Hepatocyte (in vitro differentiated cells): ENCODE measurements around the gene TCF7. TPM values are rescaled to one million over a fixed set of nuclear protein-coding genes. Genes with fewer than 3 reads are reported as not detected.
A peak's percentile ranks its signal among the peaks of the same experiment; 100 is the strongest.

Source experiments
- DNase-seq: peaks from one replicate; pipeline ENCODE4 v3.0.0-alpha.2; 2016; ENCODE audit warnings: low spot score
- H2AFZ ChIP-seq: fragments of 200-600 bp; sonication (generic); 2 replicates; pipeline ENCODE4 v1.6.0; 2016; ENCODE audit warnings: antibody characterized with exemption, mild to moderate bottlenecking
- H3K27ac ChIP-seq: fragments of 200-600 bp; sonication (generic); 2 replicates; pipeline ENCODE4 v1.5.1; 2016; ENCODE audit warnings: mild to moderate bottlenecking
- H3K27me3 ChIP-seq: fragments of 200-600 bp; sonication (generic); 2 replicates; pipeline ENCODE4 v1.6.1; 2016
- H3K36me3 ChIP-seq: fragments of 200-600 bp; sonication (generic); replicated peaks from 2 replicates; pipeline ENCODE4 v1.5.1; 2016; ENCODE audit warnings: low read depth; ENCODE audit not compliant: insufficient read depth
- H3K4me1 ChIP-seq: fragments of 200-600 bp; sonication (generic); 2 replicates; pipeline ENCODE4 v1.5.1; 2016; ENCODE audit warnings: mild to moderate bottlenecking, moderate library complexity; ENCODE audit not compliant: insufficient read depth
- H3K4me2 ChIP-seq: fragments of 200-600 bp; sonication (generic); 2 replicates; pipeline ENCODE4 v1.6.0; 2016
- H3K4me3 ChIP-seq: fragments of 200-600 bp; sonication (generic); 2 replicates; pipeline ENCODE4 v1.5.1; 2016; ENCODE audit warnings: mild to moderate bottlenecking
- H3K79me2 ChIP-seq: fragments of 200-600 bp; sonication (generic); 2 replicates; pipeline ENCODE4 v1.6.0; 2017; ENCODE audit warnings: mild to moderate bottlenecking
- H3K9me2 ChIP-seq: fragments of 200-600 bp; sonication (generic); replicated peaks from 2 replicates; pipeline ENCODE4 v1.6.0; 2017; ENCODE audit warnings: mild to moderate bottlenecking; ENCODE audit not compliant: insufficient read depth
- H3K9me3 ChIP-seq: fragments of 200-600 bp; sonication (generic); 2 replicates; pipeline ENCODE4 v1.5.1; 2016; ENCODE audit warnings: low read depth, mild to moderate bottlenecking
- H4K20me1 ChIP-seq: fragments of 200-600 bp; sonication (generic); 2 replicates; pipeline ENCODE4 v1.6.0; 2016; ENCODE audit warnings: mild to moderate bottlenecking; ENCODE audit not compliant: insufficient read depth, poor library complexity, severe bottlenecking
- EZH2 ChIP-seq: fragments of 200-600 bp; sonication (generic); IDR thresholded peaks from 2 replicates; pipeline ENCODE4 v1.6.1; 2016; ENCODE audit warnings: antibody characterized with exemption, mild to moderate bottlenecking, borderline replicate concordance
- EZH2phosphoT487 ChIP-seq: fragments of 200-600 bp; sonication (generic); IDR thresholded peaks from one replicate; pipeline ENCODE4 v1.6.1; 2018; ENCODE audit warnings: antibody characterized with exemption, mild to moderate bottlenecking, low read depth, moderate library complexity; ENCODE audit not compliant: unreplicated experiment, severe bottlenecking
- WGBS: methylation state at CpG from one replicate; pipeline ENCODE4 v1.1.6; 2016; ENCODE audit warnings: low lambda C conversion rate; ENCODE audit errors: missing lambda C conversion rate; 5-methylcytosine and 5-hydroxymethylcytosine counted together
- polyA plus RNA-seq: library from polyadenylated mRNA; unstranded; fragments of >200 nt; fragmentation: Nextera tagmentation; extraction: Ambion mirVana; gene quantifications from 2 replicates; pipeline ENCODE4 v1.2.1, GENCODE V29; 2016
- total RNA-seq: library from RNA; depleted of rRNA; stranded (reverse); fragments of >200 nt; gene quantifications from 2 replicates; pipeline ENCODE4 v1.2.3, GENCODE V29; 2014
- TF ChIP-seq, protein P1 (sequence below): fragments of 200-600 bp; sonication (generic); IDR thresholded peaks from 2 replicates; pipeline ENCODE4 v1.5.1; 2016; ENCODE audit warnings: antibody characterized with exemption, mild to moderate bottlenecking; ENCODE audit not compliant: poor library complexity

TCF7 gene
- total and polyA plus RNA-seq, 2 experiments from 2014 or later = 7.5 to 8.1 TPM

- Histone ChIP-seq H2AFZ (peak overlapping the region; percentile 61), H3K36me3 (no peaks in the 10 kb centered on the region), H3K27ac (no peak overlapping the region), H3K4me3 (peak overlapping the region; percentile 55), H3K4me1 (no peaks in the 10 kb centered on the region), H3K9me2 (no peaks in the 10 kb centered on the region), H3K4me2 (peak overlapping the region; percentile 100), H3K9me3 (no peaks in the 10 kb centered on the region), H3K79me2 (no peaks in the 10 kb centered on the region), H3K27me3 (peaks cover 17% of the 10 kb centered on the region), H4K20me1 (no peaks in the 10 kb centered on the region)
- DNase-seq = peak; percentile 60
- TF ChIP-seq, protein P1, sequence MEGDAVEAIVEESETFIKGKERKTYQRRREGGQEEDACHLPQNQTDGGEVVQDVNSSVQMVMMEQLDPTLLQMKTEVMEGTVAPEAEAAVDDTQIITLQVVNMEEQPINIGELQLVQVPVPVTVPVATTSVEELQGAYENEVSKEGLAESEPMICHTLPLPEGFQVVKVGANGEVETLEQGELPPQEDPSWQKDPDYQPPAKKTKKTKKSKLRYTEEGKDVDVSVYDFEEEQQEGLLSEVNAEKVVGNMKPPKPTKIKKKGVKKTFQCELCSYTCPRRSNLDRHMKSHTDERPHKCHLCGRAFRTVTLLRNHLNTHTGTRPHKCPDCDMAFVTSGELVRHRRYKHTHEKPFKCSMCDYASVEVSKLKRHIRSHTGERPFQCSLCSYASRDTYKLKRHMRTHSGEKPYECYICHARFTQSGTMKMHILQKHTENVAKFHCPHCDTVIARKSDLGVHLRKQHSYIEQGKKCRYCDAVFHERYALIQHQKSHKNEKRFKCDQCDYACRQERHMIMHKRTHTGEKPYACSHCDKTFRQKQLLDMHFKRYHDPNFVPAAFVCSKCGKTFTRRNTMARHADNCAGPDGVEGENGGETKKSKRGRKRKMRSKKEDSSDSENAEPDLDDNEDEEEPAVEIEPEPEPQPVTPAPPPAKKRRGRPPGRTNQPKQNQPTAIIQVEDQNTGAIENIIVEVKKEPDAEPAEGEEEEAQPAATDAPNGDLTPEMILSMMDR = no peak
- no peak for TF ChIP-seq EZH2
- TF ChIP-seq EZH2phosphoT487 = no peak
- 8% methylated on average over 17 of the region's 110 CpGs for WGBS
These were observed 665 bp downstream of the TCF7 start for GRCh38 chr5:134114886-134115805.

GRCh38 chr5:134115806-134116175 lies 1.3 kb downstream of the TCF7 start:
- H3K9me2 ChIP-seq = no peaks in the 10 kb centered on the region
- H3K27me3 ChIP-seq = peaks cover 17% of the 10 kb centered on the region
- no peak overlapping the region for H3K4me3 ChIP-seq
- no peaks in the 10 kb centered on the region for H3K9me3 ChIP-seq
- H3K36me3 ChIP-seq = no peaks in the 10 kb centered on the region
- no peaks in the 10 kb centered on the region for H3K79me2 ChIP-seq
- no peaks in the 10 kb centered on the region for H4K20me1 ChIP-seq
- no peak overlapping the region for H2AFZ ChIP-seq
- 54% methylated on average over 12 of the region's 13 CpGs for WGBS
- H3K4me2 ChIP-seq = peak overlapping the region; percentile 100
- DNase-seq = peak; percentile 33
- no peak overlapping the region for H3K27ac ChIP-seq
- TF ChIP-seq, protein P1 = no peak
- TF ChIP-seq EZH2 (no peak), EZH2phosphoT487 (no peak)
- H3K4me1 ChIP-seq = no peaks in the 10 kb centered on the region

- Histone ChIP-seq H3K4me2 (no peak overlapping the region), H3K27ac (no peak overlapping the region), H3K4me3 (no peak overlapping the region)
These were observed 1.8 kb downstream of the TCF7 start for GRCh38 chr5:134116286-134116685.

More at GRCh38 chr5:134116286-134116685, 1.8 kb downstream of the TCF7 start:
- no peaks in the 10 kb centered on the region for H3K4me1 ChIP-seq
- H3K9me3 ChIP-seq = no peaks in the 10 kb centered on the region
- H4K20me1 ChIP-seq = no peaks in the 10 kb centered on the region
- TF ChIP-seq, protein P1 = no peak
- TF ChIP-seq EZH2phosphoT487 = no peak
- TF ChIP-seq EZH2 = no peak
- H2AFZ ChIP-seq = no peak overlapping the region
- H3K27me3 ChIP-seq = peaks cover 17% of the 10 kb centered on the region
- WGBS = 98% methylated on average over 10 of the region's 10 CpGs
- no peak for DNase-seq
- H3K79me2 ChIP-seq = no peaks in the 10 kb centered on the region
- no peaks in the 10 kb centered on the region for H3K36me3 ChIP-seq
- no peaks in the 10 kb centered on the region for H3K9me2 ChIP-seq
